IMR-90 (cell line): ENCODE data around the gene VPS13C. TPM values are rescaled to one million over a fixed set of nuclear protein-coding genes. Genes with fewer than 3 reads are reported as not detected.

Experiments used
- ATAC-seq: fragments of 200-7000 bp; cut with Tn5 transposase; 2 replicates; pipeline ENCODE4 v1.9.1; 2020; ENCODE audit warnings: low read depth, mild to moderate bottlenecking, moderate library complexity
- BruUV-seq: library from RNA; stranded (reverse); fragments of 400-500 nt; replicated peaks from 2 replicates; lab custom pipeline; 2021; lab: Mats Ljungman, UMichigan
- CTCF ChIA-PET: fragments of 300-600 bp; formaldehyde crosslinking; extraction: SDS; loops from one replicate; lab custom pipeline; 2021; ENCODE audit warnings: antibody characterized with exemption; lab: Yijun Ruan, JAX
- POLR2A ChIA-PET: fragments of 300-600 bp; sonication (Branson Sonifier 250); formaldehyde crosslinking; loops from one replicate; lab custom pipeline; 2022; ENCODE audit warnings: antibody characterized with exemption; ENCODE audit not compliant: unreplicated experiment; lab: Charles Lee
- DNase-seq: peaks from one replicate; pipeline ENCODE4 v3.0.0; 2013
- H2AFZ ChIP-seq: replicated peaks from 2 replicates; pipeline ENCODE3; 2013; ENCODE audit warnings: low read length, mild to moderate bottlenecking; ENCODE audit not compliant: poor library complexity
- H2AK5ac ChIP-seq: 2 replicates; pipeline ENCODE4 v1.6.1; 2013; ENCODE audit warnings: low read depth, low read length, inconsistent platforms
- H2AK9ac ChIP-seq: replicated peaks from 2 replicates; pipeline ENCODE3; 2013; ENCODE audit warnings: mild to moderate bottlenecking, low read depth, low read length, moderate library complexity; ENCODE audit not compliant: poor library complexity
- H2BK120ac ChIP-seq: 2 replicates; pipeline ENCODE4 v1.6.1; 2013; ENCODE audit warnings: low read depth, low read length, inconsistent platforms
- H2BK15ac ChIP-seq: 3 replicates; pipeline ENCODE4 v1.6.1; 2013; ENCODE audit warnings: low read depth, low read length, inconsistent platforms
- H2BK20ac ChIP-seq: 2 replicates; pipeline ENCODE4 v1.6.1; 2013; ENCODE audit warnings: low read depth, mild to moderate bottlenecking, inconsistent platforms, low read length, moderate library complexity
- H2BK5ac ChIP-seq: 2 replicates; pipeline ENCODE4 v1.6.1; 2013; ENCODE audit warnings: mild to moderate bottlenecking, low read depth, low read length, inconsistent platforms; ENCODE audit not compliant: poor library complexity, severe bottlenecking
- H3K14ac ChIP-seq: replicated peaks from 2 replicates; pipeline ENCODE4 v1.6.1; 2013; ENCODE audit warnings: low read depth, low read length, inconsistent platforms
- H3K18ac ChIP-seq: 2 replicates; pipeline ENCODE4 v1.6.1; 2013; ENCODE audit warnings: low read depth, low read length, control low read depth
- H3K23ac ChIP-seq: 2 replicates; pipeline ENCODE4 v1.6.1; 2013; ENCODE audit warnings: low read depth, low read length, inconsistent platforms
- H3K27ac ChIP-seq: 2 replicates; pipeline ENCODE4 v1.5.1; 2013; ENCODE audit warnings: mild to moderate bottlenecking, control low read depth, low read length; ENCODE audit not compliant: insufficient read depth
- H3K27me3 ChIP-seq: 2 replicates; pipeline ENCODE4 v1.6.1; 2013; ENCODE audit warnings: low read length; ENCODE audit not compliant: control insufficient read depth, insufficient read depth
- H3K36me3 ChIP-seq: 2 replicates; pipeline ENCODE4 v1.6.1; 2013; ENCODE audit warnings: low read length, mixed read lengths; ENCODE audit not compliant: control insufficient read depth, insufficient read depth
- H3K4ac ChIP-seq: 2 replicates; pipeline ENCODE4 v1.6.1; 2013; ENCODE audit warnings: low read depth, low read length, inconsistent platforms
- H3K4me1 ChIP-seq: 2 replicates; pipeline ENCODE4 v1.6.1; 2013; ENCODE audit warnings: low read length, mixed read lengths; ENCODE audit not compliant: control insufficient read depth, insufficient read depth
- H3K4me2 ChIP-seq: 2 replicates; pipeline ENCODE4 v1.6.1; 2013; ENCODE audit warnings: low read depth, mild to moderate bottlenecking, control low read depth, low read length, moderate library complexity
- H3K4me3 ChIP-seq: 2 replicates; pipeline ENCODE4 v1.5.1; 2013; ENCODE audit warnings: low read depth, mild to moderate bottlenecking, control low read depth, low read length, moderate library complexity; ENCODE audit not compliant: insufficient read depth
- H3K56ac ChIP-seq: 2 replicates; pipeline ENCODE4 v1.6.1; 2013; ENCODE audit warnings: low read length, inconsistent platforms; ENCODE audit not compliant: insufficient read depth; ENCODE audit errors: extremely low read depth
- H3K79me1 ChIP-seq, 2 experiments: 2 replicates each; pipeline ENCODE4 v1.6.1; 2013; ENCODE audit warnings: low read length in 2 of 2, inconsistent platforms in 1 of 2, low read depth in 1 of 2
- H3K9ac ChIP-seq: 2 replicates; pipeline ENCODE4 v1.6.1; 2013; ENCODE audit warnings: low read depth, low read length, control low read depth
- H3K9me1 ChIP-seq: 2 replicates; pipeline ENCODE4 v1.6.1; 2013; ENCODE audit warnings: low read length, inconsistent platforms; ENCODE audit not compliant: insufficient read depth
- H3K9me3 ChIP-seq: 2 replicates; pipeline ENCODE4 v1.6.1; 2013; ENCODE audit warnings: low read length; ENCODE audit not compliant: control insufficient read depth, insufficient read depth
- H4K20me1 ChIP-seq: 2 replicates; pipeline ENCODE4 v1.6.1; 2013; ENCODE audit warnings: low read length, inconsistent platforms; ENCODE audit not compliant: insufficient read depth
- H4K5ac ChIP-seq: 2 replicates; pipeline ENCODE4 v1.6.1; 2013; ENCODE audit warnings: mild to moderate bottlenecking, low read depth, low read length, control low read depth
- H4K8ac ChIP-seq, 2 experiments: 2 replicates each; pipeline ENCODE4 v1.6.1; 2013; ENCODE audit warnings: low read depth in 2 of 2, low read length in 2 of 2, control low read depth in 1 of 2, inconsistent platforms in 1 of 2
- H4K91ac ChIP-seq: 2 replicates; pipeline ENCODE4 v1.6.1; 2013; ENCODE audit warnings: low read depth, low read length, inconsistent platforms; ENCODE audit not compliant: insufficient read depth
- CHD1 ChIP-seq: IDR thresholded peaks from 2 replicates; pipeline ENCODE4 v1.6.1; 2012; ENCODE audit warnings: low read depth, low read length, improper control_type of control experiment
- CTCF ChIP-seq: conservative IDR thresholded peaks from 2 replicates; pipeline ENCODE4 v1.5.1; 2012; ENCODE audit warnings: mild to moderate bottlenecking, low read depth, low read length, improper control_type of control experiment
- FOS ChIP-seq: fragments of 150-350 bp; IDR thresholded peaks from 2 replicates; pipeline ENCODE4 v1.6.1; 2016; ENCODE audit warnings: low read depth, low read length
- MAZ ChIP-seq: IDR thresholded peaks from 2 replicates; pipeline ENCODE4 v1.6.1; 2012; ENCODE audit warnings: low read depth, mild to moderate bottlenecking, low read length, improper control_type of control experiment, moderate library complexity, borderline replicate concordance
- MXI1 ChIP-seq: IDR thresholded peaks from 2 replicates; pipeline ENCODE4 v1.6.1; 2012; ENCODE audit warnings: low read depth, mild to moderate bottlenecking, low read length, moderate library complexity, borderline replicate concordance
- NFE2L2 ChIP-seq: fragments of 150-350 bp; IDR thresholded peaks from 2 replicates; pipeline ENCODE4 v1.6.1; 2016; ENCODE audit warnings: low read depth, mild to moderate bottlenecking, low read length
- RAD21 ChIP-seq: IDR thresholded peaks from 2 replicates; pipeline ENCODE4 v1.6.1; 2012; ENCODE audit warnings: low read length, improper control_type of control experiment
- RCOR1 ChIP-seq: IDR thresholded peaks from 2 replicates; pipeline ENCODE4 v1.6.1; 2012; ENCODE audit warnings: mild to moderate bottlenecking, low read length, improper control_type of control experiment; ENCODE audit not compliant: insufficient replicate concordance
- RFX5 ChIP-seq: IDR thresholded peaks from 2 replicates; pipeline ENCODE4 v1.8.0; 2012; ENCODE audit warnings: low read depth, mild to moderate bottlenecking, low read length, moderate library complexity
- SMC3 ChIP-seq: fragments of 150-350 bp; IDR thresholded peaks from 2 replicates; pipeline ENCODE4 v1.6.1; 2016; ENCODE audit warnings: low read depth, mild to moderate bottlenecking, antibody characterized with exemption, low read length, moderate library complexity
- USF2 ChIP-seq: fragments of 150-350 bp; IDR thresholded peaks from 2 replicates; pipeline ENCODE4 v1.6.1; 2017; ENCODE audit warnings: mild to moderate bottlenecking, antibody characterized with exemption, low read length, low read depth
- WGBS, 2 experiments: methylation state at CpG; one replicate each; pipeline versions ENCODE4 v1.1.5 to v1.1.7; 2013; ENCODE audit warnings: missing lambda C conversion rate in 2 of 2; ENCODE audit not compliant: insufficient read length in 1 of 2; ENCODE audit errors: extremely low coverage in 2 of 2; 5-methylcytosine and 5-hydroxymethylcytosine counted together
- dilution Hi-C: fragments of 300-500 bp; cut with HindIII; formaldehyde crosslinking; loops from one replicate; pipeline ENCODE4 v1.14.3; 2018; ENCODE audit warnings: low sequenced_read_pairs; ENCODE audit not compliant: unreplicated experiment
- in situ Hi-C: fragments of 300-500 bp; cut with MboI; formaldehyde crosslinking; loops from 3 replicates; pipeline ENCODE4 v1.14.3; 2019; ENCODE audit warnings: low sequenced_read_pairs, inconsistent platforms, mixed read lengths
- intact Hi-C: fragments of 100-400 bp; cut with micrococcal nuclease; formaldehyde crosslinking; loops from 2 replicates; pipeline ENCODE4 v1.10.0; 2022
- polyA plus RNA-seq, 3 experiments: library from polyadenylated mRNA; depleted of rRNA; stranded (reverse); fragments of >200 nt; gene quantifications; 2 replicates each; pipeline ENCODE4 v1.2.3, GENCODE V29; 2012; ENCODE audit warnings: low replicate concordance in 1 of 3
- total RNA-seq: library from RNA; depleted of rRNA; stranded (reverse); fragments of >200 nt; gene quantifications from 2 replicates; pipeline ENCODE4 v1.2.3, GENCODE V29; 2012

The VPS13C gene
- total and polyA plus RNA-seq, 2 of the 4 experiments (the other 2 are of a cell fraction): 8.1 to 32.8 TPM

GRCh38 chr15:61835496-61836106 lies 224.6 kb downstream of the VPS13C start:
- ChIA-PET CTCF (interaction anchor here (0.6 to 2.1 kb wide), 6 partner anchors 24 to 1255 kb away, joined by 3 to 6 read pairs (median 4); no protein-coding TSS in a partner anchor), POLR2A (interaction anchor here (0.6 kb wide), 1 partner anchor 1242 kb away, joined by 3 read pairs; no protein-coding TSS in a partner anchor)
- ATAC-seq (peak; percentile 85), DNase-seq (peak; percentile 48)
- Histone ChIP-seq H2BK15ac (no peak overlapping the region), H4K8ac (no peak overlapping the region), H3K56ac (no peak overlapping the region), H3K79me1 (no peaks in the 10 kb centered on the region), H4K20me1 (no peaks in the 10 kb centered on the region), H3K23ac (no peak overlapping the region), H3K4ac (no peak overlapping the region), H4K91ac (no peak overlapping the region), H3K4me3 (no peak overlapping the region), H2AK5ac (no peak overlapping the region), H3K27me3 (peaks cover 20% of the 10 kb centered on the region), H2BK5ac (no peak overlapping the region), H2BK120ac (no peak overlapping the region), H3K14ac (no peak overlapping the region), H4K5ac (no peak overlapping the region), H3K36me3 (no peaks in the 10 kb centered on the region), H3K9ac (0 out of 2 replicates have a peak overlapping the region, but pooled peaks have one; percentile 31), H2AFZ (peak overlapping the region; percentile 79), H3K27ac (no peak overlapping the region), H3K4me1 (no peaks in the 10 kb centered on the region), H3K4me2 (peak overlapping the region; percentile 68), H3K9me1 (no peaks in the 10 kb centered on the region; the same call in 1 of the 2 replicates), H3K18ac (no peak overlapping the region), H2BK20ac (no peak overlapping the region), H3K9me3 (no peaks in the 10 kb centered on the region), H2AK9ac (no peak overlapping the region)
- TF ChIP-seq RAD21: peak; percentile 77
- TF ChIP-seq MXI1: no peak
- TF ChIP-seq USF2: no peak
- peak; percentile 85 for TF ChIP-seq CTCF
- no peak for TF ChIP-seq RFX5
- TF ChIP-seq MAZ: no peak
- peak; percentile 46; the same call in 1 of the 2 replicates for TF ChIP-seq SMC3
- TF ChIP-seq CHD1: no peak
- TF ChIP-seq NFE2L2: no peak
- no peak for TF ChIP-seq FOS
- TF ChIP-seq RCOR1: no peak
- WGBS, 2 experiments: 0% methylated on average over 2 of the region's 9 CpGs; no CpG with 5 or more reads in 1 of the 2 experiments
- in situ Hi-C loops: loop anchor here (10.0 to 25.0 kb wide), 3 partner anchors 1251 to 1498 kb away; no protein-coding TSS in a partner anchor
- BruUV-seq: no TSS peak
- dilution Hi-C loops: no loop called here
- intact Hi-C loops: loop anchor here (1.0 to 2.0 kb wide), 2 partner anchors 919 to 1250 kb away; no protein-coding TSS in a partner anchor
